Raji (cell line): Measurements from ENCODE around the gene ATXN10.

Source experiments
- POLR2A ChIP-seq: IDR thresholded peaks from 2 replicates; pipeline ENCODE4 v1.6.1; 2011; ENCODE audit warnings: low read depth, low read length, control low read depth; ENCODE audit not compliant: insufficient read depth

ATXN10 gene

DNA sequence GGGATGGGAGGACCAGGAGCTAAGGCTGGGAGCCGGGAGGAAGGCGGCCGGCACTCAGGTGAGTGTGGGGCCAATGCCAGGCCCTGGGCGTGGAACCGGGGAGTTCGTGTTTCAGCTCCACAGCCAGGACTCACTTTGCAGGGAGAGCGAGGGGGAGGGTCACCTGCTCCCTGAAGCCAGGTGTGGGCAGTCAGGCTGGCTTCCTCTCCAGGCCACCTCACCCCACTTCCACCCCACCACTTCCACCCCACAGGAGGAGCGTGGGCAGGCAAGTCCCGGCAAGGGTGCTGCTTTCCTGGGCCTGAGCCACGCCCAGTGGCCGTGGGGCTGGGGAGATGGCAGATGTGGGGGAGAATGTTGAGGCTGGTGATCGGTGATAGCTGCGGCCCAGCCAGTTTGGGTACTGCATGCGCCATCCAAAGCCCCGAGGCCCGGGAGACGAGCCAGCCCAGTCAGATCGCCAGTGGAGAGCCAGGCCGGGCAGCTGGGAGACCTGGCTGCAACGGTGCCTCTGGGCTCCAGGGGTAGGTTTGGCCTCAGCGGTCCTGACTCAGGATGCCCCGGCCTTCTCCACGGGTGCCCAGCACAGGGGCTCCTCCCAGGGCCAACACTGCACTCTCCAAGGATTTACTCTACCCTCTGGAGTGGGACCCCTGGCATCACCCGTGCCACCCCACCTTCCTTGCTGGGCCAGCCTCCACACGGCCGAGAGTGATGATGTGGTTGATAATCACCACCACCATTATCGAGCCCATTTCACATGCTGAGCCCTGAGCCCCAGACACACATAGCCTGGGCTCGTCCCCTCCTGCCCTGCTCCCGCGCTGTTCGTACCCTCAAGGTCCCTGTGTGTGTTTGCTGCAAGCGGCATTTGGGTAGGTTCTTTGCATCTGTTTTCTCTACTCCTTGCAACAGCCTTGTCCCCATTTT is 211.5 kb downstream of the ATXN10 start:
- no peak for TF ChIP-seq POLR2A

GRCh38 chr22:45883811-45884170 is 212.2 kb downstream of the ATXN10 start:
- no peak for TF ChIP-seq POLR2A

DNA sequence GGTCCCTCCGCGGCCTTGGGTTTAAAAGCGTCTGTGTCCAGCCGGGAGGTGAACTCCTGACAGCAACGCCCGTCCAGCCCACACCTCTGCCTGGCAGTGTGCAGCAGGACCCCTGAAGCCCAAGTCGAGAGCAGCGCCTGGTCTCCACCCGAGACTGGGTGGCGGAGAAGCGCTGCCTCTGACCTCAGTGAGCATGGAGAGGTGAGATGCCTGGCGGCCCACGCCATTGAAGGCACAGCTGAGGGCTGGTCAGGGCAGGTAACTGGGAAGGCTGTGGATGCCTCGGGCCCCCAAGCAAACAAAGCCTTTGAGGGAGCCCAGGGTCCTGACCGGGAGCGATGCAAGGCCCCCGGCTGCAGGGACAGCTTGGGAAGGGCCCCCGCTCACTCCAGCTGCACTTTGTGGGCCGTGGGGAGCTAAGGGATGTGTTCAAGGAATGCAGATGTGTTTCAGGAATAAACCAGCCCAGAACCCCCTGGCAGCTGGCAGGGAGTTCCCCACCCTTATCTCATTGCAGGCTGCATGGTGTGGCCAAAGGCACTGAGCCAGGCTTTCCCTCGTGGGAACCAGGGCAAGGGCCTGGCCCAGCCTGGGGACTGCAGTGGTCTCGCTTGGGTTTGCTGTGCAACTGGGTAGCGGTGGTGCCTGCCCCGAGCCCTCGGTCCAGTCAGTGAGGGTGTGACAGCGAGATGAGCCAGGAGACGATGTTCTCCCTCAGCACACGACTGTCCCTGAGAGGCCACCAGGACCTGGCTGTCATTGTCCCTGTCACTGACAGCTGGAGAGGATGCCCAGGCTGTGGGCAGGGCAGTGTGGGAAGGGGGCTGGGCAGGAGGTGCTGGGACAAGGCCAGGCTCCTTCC is 212.8 kb downstream of the ATXN10 start:
- no peak for TF ChIP-seq POLR2A

GRCh38 chr22:45885171-45885840 is 213.7 kb downstream of the ATXN10 start:
- no peak for TF ChIP-seq POLR2A

GRCh38 chr22:45885941-45886395 is 214.3 kb downstream of the ATXN10 start:
- no peak for TF ChIP-seq POLR2A

DNA sequence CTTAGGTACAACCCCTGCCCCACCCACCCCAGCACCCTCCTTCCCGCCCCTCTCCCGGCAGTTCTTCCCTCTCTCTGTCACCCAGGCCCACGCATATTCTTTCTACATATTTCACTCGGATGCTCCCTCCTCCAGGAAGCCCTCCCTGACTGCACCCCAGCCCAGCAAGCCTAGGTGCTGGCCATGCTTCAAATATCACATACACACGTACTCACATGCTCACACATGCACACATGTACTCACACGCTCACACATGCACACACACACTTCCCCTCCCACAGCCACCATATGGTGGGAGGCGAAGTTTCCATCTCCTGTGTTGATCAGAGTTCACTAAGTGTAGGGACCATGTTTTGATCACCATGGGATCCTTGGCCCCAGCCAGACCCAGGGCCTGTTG is 214.9 kb downstream of the ATXN10 start:
- no peak for TF ChIP-seq POLR2A

- TF ChIP-seq POLR2A: no peak
Observed at GRCh38 chr22:45887202-45888131, 215.8 kb downstream of the ATXN10 start.

DNA sequence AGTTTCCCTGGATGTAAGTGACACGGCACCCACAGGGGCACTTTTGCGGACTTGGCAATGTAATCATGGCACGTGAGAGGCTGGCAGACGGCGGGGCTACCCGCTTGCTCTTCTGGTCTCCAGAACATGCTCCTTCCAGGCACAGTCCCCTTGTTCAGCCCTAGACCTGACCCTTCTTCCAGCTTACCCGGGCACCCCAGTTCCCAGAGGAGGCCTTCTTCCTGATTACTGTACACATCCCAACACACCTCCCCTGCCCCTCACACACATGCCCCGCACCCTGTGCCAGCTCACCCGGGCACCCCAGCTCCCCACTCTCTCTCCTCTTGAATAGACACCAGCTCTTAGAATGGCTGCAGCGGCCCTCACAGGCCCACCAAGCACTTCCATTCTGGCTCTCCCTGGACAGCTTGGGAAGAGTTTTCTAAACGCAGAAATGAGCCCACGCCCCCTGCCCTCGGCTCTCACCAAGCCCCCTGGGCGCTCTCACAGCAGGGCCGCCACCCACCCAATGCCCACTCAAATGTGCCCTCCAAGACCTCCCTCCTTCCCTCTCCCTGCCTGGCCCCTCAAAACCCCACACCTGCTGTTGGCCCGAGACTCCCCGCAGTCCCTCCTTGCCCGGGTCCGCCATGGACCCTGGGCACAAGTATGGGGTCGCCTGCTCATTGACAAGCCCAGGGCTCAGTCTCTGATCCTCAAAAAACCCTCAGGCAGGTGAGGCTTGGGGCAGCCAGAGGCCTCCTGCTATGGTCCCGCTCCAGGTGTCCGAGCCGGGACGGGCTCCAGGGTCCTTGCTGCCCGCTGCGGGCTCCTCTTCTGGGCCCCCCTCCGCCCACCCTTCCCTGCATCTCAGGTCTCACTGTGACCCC is 216.8 kb downstream of the ATXN10 start:
- TF ChIP-seq POLR2A: no peak

GRCh38 chr22:45889093-45889538 is 217.5 kb downstream of the ATXN10 start:
- no peak for TF ChIP-seq POLR2A

GRCh38 chr22:45889539-45890350 is 218.1 kb downstream of the ATXN10 start:
- no peak for TF ChIP-seq POLR2A

GRCh38 chr22:45890351-45890635 is 218.7 kb downstream of the ATXN10 start:
- no peak for TF ChIP-seq POLR2A

- TF ChIP-seq POLR2A: no peak
Observed at GRCh38 chr22:45891021-45891421, 219.4 kb downstream of the ATXN10 start.

DNA sequence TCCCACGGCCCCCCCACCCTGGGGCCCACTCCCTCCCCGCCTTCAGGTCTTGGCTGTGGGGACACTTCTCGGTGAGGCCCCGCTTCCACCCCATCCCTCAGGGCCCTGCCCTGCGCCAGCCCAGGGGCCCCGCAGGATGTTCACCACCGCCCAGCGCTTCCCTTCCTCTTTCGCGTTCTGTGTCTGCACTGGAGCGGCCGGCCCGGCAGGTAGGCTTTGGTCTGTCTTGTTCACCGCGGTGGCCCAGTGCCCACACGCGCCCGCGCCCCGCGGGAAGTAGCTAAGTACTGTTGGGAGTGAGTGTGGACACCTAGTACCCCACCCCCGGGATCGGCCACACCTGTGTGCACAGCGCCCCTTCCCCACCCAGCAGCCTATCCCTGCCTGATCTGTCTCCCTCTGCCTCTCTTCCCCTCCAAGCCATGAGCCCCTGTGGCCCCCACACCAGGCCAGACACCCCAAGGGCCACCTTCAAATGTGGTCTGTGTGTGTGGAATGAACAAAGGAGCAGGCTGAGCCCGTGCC is 219.9 kb downstream of the ATXN10 start:
- no peak for TF ChIP-seq POLR2A
